Kidney (tissue), 14 donors: Measurements from ENCODE around the gene HERPUD2. TPM values are rescaled to one million over a fixed set of nuclear protein-coding genes. Genes with fewer than 3 reads are reported as not detected.
A peak's percentile ranks its signal among the peaks of the same experiment; 100 is the strongest.

Experiments used
- DNase-seq, 5 donors: peaks; one replicate each; pipeline ENCODE4 v3.0.0-alpha.2; 2013 to 2020
- FAIRE-seq: peaks from 2 replicates; lab custom pipeline; 2012; peaks lifted over from hg19 to GRCh38; lab: Jason Lieb, UNC
- H3K27ac ChIP-seq, 2 donors: one replicate each; pipeline ENCODE4 v1.7.0; 2013; ENCODE audit warnings: low read depth in 2 of 2, low read length in 2 of 2, inconsistent platforms in 1 of 2
- H3K27me3 ChIP-seq: one replicate; pipeline ENCODE4 v1.7.1; 2013; ENCODE audit warnings: low read length, inconsistent platforms; ENCODE audit not compliant: control insufficient read depth, insufficient read depth
- H3K36me3 ChIP-seq, 3 donors: one replicate each; pipeline versions ENCODE4 v1.7.0 to v1.7.1; 2013; ENCODE audit warnings: low read length in 3 of 3, control low read depth in 1 of 3, inconsistent platforms in 1 of 3; ENCODE audit not compliant: insufficient read depth in 3 of 3, control insufficient read depth in 2 of 3
- H3K4me1 ChIP-seq, 3 donors: one replicate each; pipeline versions ENCODE4 v1.7.0 to v1.7.1; 2013; ENCODE audit warnings: low read length in 3 of 3, inconsistent platforms in 1 of 3, low read depth in 1 of 3; ENCODE audit not compliant: control insufficient read depth in 2 of 3, insufficient read depth in 2 of 3
- H3K4me3 ChIP-seq, 3 donors: one replicate each; pipeline versions ENCODE4 v1.7.0 to v1.8.1; 2013; ENCODE audit warnings: low read length in 3 of 3, control low read depth in 1 of 3, inconsistent platforms in 1 of 3
- H3K9ac ChIP-seq, 3 donors: one replicate each; pipeline versions ENCODE4 v1.7.0 to v1.7.1; 2013; ENCODE audit warnings: low read length in 3 of 3, control low read depth in 1 of 3, inconsistent platforms in 1 of 3
- H3K9me3 ChIP-seq, 3 donors: one replicate each; pipeline versions ENCODE4 v1.7.0 to v1.7.1; 2013; ENCODE audit warnings: low read length in 3 of 3, control low read depth in 1 of 3, inconsistent platforms in 1 of 3; ENCODE audit not compliant: control insufficient read depth in 2 of 3, insufficient read depth in 1 of 3
- intact Hi-C: fragments of 100-400 bp; cut with DNase I; formaldehyde crosslinking; loops from one replicate; pipeline ENCODE4 v1.11.1; 2022
- polyA plus RNA-seq: library from polyadenylated mRNA; stranded (reverse); fragments of 350-450 nt; fragmentation: Illumina TruSeq; extraction: RNeasy Lipid Tissue Mini Kit (QIAGEN cat#74804); gene quantifications from one replicate; pipeline ENCODE4 v1.2.3, GENCODE V29; 2014; ENCODE audit warnings: low read depth, low replicate concordance; ENCODE audit not compliant: insufficient read depth
- total RNA-seq: library from RNA; stranded (reverse); fragmentation: NEBNext Ultra II Directional; extraction: Animal tissue kit (Norgen Biotek cat#: 25700); gene quantifications from one replicate; pipeline ENCODE4 v1.2.1, GENCODE V29; 2021
- TF ChIP-seq, protein P1 (sequence below): IDR thresholded peaks from 3 replicates; pipeline ENCODE4 v1.5.1; 2012; ENCODE audit warnings: mild to moderate bottlenecking, moderate library complexity, borderline replicate concordance; ENCODE audit not compliant: insufficient read depth; ENCODE audit errors: extremely low read depth
- donor health status: control.
- donor health status: control.
- donor health status: control.
- donor health status: control.
- donor health status: control.
- donor health status: DM: yes; HTN: yes; CAD: no.
- donor health status: Normal renal cell carcinoma (clear cell type).

The HERPUD2 gene
- total and polyA plus RNA-seq, 2 donors from 2014 or later = 10.0 to 28.9 TPM

DNA sequence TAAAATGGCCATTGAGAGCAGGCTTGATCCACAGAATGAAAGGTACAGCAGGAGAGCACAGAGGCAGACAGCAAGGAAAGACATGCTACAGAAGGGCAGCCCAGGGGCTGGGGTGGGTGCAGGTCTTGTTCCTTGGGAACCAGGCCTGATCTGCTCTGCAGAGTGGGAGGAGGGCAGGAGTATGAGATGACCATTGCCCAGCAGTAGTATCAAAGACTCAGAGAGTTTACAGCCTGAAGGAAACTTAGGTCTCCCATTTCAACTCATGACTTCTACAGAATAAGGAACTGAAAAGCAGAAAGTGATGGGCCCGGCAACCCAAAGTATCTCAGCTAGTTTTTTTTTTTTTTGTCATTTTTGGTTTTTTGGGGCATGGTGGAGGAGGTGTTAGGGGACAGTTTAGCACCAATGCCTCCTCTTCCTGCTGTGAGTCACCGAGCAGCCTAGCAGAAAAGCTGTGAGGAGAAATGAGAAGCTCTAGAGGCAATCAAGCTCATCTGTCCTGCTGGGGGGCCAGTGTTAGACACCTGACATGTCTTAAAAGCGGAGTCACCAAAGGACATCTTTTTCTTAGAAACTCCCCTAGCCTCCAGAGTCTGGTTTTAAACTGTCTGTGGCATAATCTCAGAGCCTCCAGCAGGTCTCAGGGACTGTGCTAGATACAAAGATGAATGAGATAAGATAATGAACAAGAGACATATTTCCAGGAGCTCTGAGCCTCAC is 34.3 kb upstream of the HERPUD2 start:
- FAIRE-seq (no peak), DNase-seq (no peak)
- H3K9me3 ChIP-seq = no peaks in the 10 kb centered on the region
- TF ChIP-seq, protein P1, sequence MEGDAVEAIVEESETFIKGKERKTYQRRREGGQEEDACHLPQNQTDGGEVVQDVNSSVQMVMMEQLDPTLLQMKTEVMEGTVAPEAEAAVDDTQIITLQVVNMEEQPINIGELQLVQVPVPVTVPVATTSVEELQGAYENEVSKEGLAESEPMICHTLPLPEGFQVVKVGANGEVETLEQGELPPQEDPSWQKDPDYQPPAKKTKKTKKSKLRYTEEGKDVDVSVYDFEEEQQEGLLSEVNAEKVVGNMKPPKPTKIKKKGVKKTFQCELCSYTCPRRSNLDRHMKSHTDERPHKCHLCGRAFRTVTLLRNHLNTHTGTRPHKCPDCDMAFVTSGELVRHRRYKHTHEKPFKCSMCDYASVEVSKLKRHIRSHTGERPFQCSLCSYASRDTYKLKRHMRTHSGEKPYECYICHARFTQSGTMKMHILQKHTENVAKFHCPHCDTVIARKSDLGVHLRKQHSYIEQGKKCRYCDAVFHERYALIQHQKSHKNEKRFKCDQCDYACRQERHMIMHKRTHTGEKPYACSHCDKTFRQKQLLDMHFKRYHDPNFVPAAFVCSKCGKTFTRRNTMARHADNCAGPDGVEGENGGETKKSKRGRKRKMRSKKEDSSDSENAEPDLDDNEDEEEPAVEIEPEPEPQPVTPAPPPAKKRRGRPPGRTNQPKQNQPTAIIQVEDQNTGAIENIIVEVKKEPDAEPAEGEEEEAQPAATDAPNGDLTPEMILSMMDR = no peak
- H3K27me3 ChIP-seq = no peaks in the 10 kb centered on the region
- no peaks in the 10 kb centered on the region for H3K36me3 ChIP-seq
- no peak overlapping the region for H3K9ac ChIP-seq
- H3K4me1 ChIP-seq = peaks cover 0 to 3% (median 0%) of the 10 kb centered on the region in 3 donors
- intact Hi-C loops = no loop called here
- H3K27ac ChIP-seq = no peak overlapping the region
- no peak overlapping the region for H3K4me3 ChIP-seq

DNA sequence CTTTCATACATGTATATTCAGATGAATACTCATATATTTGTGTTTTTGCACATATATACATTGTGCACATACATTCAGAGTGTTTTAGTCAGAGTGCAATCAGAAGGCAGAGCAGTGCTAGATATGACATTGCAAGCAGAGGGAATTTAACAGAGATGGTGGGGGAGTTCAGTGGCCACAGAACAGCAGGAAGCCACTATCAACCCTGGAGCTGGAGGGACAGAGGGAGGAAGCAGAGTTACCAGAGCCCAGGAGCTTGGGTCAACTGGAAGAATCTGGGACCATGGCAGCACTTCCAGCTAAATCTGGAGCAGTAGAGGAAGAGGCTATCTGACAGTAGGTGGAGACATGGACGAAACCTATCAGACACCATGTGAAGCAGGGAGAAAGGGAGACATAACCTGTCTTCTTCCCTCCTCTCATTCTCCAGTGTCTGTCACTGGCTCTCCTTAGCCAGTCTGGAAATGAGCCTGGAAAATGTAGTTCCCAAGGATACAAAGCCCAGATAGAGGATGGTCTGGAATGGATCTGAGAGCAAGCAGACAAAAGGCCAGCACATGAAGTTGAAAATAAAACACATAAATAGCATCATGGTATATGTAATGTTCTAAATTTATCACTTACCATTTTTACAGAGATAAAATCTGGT is 33.6 kb upstream of the HERPUD2 start:
- Histone ChIP-seq H3K9me3 (no peaks in the 10 kb centered on the region), H3K27ac (no peak overlapping the region), H3K4me3 (no peak overlapping the region), H3K36me3 (no peaks in the 10 kb centered on the region), H3K27me3 (no peaks in the 10 kb centered on the region), H3K4me1 (peaks cover 0 to 5% (median 0%) of the 10 kb centered on the region in 3 donors), H3K9ac (no peak overlapping the region)
- DNase-seq = no peak
- intact Hi-C loops = no loop called here
- no peak for FAIRE-seq
- TF ChIP-seq, protein P1 = no peak

DNA sequence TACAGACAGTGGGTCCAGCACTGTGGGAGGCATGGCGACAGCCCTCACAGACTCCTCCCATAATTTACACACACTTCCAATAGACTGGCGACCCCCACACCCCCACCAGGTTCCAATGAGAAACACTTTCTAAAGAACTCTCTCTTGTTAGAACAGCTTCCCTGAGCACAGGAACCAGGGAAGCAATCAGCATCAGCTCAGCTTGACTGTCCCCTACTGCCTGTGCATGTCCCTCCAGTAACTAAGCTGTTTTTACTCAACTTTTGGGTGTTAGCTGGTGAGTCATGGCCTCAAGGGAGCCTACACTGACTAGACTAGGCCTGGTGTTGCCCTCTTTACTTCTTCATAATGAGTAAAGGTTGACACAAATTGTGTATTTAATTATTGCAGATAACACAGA is 32.6 kb upstream of the HERPUD2 start:
- H3K36me3 ChIP-seq = no peaks in the 10 kb centered on the region
- intact Hi-C loops = no loop called here
- TF ChIP-seq, protein P1 = no peak
- peak in 1 of 5 donors; percentile 45 for DNase-seq
- H3K4me3 ChIP-seq = no peak overlapping the region
- H3K4me1 ChIP-seq = peaks cover 0 to 5% (median 0%) of the 10 kb centered on the region in 3 donors
- H3K27me3 ChIP-seq = no peaks in the 10 kb centered on the region
- H3K9ac ChIP-seq = no peak overlapping the region
- FAIRE-seq = no peak
- H3K27ac ChIP-seq = no peak overlapping the region
- H3K9me3 ChIP-seq = no peaks in the 10 kb centered on the region
